Fibroblast of skin of left quadriceps (primary cell): ENCODE data around the gene CYBC1.

ENCODE experiments used
- DNase-seq, 2 experiments: peaks; one replicate each; pipeline ENCODE4 v3.0.0-alpha.2; 2013; ENCODE audit warnings: low read depth in 2 of 2

Gene CYBC1

DNA sequence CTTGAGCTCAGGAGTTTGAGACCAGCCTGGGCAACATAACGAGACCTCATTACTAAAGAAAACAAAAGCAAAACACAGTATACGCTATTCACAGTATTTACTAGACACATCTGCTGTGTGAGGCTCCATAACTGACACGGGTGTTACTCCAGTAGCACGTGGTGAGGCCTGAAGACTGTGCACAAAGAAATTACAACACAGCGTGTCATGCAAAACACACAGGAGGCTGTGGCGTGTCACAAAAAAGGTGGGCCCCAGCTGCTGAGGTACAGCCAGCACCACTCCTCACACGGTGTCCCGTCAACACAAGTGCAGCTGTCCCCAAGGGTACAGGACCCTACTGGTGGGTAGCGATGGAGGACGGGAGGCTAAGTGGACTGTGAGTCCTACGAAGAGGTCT is 2.7 kb downstream of the CYBC1 start:
- DNase-seq: no peak

DNA sequence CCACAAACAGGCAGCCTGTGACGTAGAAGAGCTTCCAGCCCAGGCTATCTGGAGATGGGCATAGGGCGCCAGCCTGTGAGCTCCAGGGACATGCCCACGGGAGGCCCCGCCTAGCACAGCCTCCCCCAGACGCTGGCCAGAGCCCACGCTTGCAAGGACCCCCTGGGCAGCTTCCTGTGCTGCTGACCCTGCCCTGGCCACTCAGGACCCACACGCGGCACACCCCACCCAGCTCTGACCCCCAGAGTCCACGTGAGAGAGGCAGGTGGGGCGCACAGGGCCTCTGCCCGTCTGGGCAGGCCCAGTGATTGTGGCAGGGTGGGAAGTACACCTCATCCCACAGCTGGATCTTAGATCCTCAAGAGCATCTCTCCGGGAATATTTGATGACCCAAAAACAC is 3.9 kb downstream of the CYBC1 start:
- DNase-seq: no peak

DNA sequence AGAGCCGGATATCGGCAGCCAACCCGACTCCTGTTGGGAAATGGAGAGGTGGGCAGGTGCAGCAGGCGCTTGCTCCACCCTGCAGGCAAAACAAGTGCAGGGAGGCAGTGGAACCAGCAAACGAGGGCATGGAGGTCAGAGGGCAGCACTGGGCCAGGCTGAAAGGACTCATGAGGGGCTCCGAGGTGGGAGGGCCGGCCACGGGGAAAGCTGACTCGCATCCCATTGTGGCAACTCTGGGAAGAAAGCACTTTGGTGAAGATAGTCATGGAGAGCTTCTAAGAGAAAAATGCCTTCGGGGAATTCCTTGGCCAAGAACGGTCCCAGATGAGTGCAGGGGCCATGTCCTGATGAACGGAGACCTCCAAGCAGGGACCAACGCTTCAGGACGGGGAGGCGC is 4.4 kb downstream of the CYBC1 start:
- DNase-seq: no peak

DNA sequence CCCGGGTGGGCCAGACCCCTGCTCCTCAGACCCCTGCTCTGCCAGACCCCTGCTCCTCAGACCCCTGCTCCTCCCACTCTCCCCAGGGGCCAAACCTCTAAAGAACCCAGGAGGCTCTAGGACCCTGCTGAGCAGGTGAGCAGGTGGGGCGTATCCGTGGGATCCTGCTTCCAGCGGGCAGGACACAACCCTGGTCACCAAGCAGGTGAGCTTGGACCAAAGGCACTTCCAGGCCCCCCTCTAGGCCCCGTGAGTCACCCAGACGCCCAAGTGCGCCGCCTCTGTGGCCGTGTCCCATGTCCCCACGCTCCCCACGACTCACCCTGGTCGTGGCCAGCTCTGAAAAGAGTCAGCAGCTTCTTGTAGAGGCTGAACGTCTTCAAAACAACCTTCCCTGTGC is 5.0 kb downstream of the CYBC1 start:
- no peak for DNase-seq

DNA sequence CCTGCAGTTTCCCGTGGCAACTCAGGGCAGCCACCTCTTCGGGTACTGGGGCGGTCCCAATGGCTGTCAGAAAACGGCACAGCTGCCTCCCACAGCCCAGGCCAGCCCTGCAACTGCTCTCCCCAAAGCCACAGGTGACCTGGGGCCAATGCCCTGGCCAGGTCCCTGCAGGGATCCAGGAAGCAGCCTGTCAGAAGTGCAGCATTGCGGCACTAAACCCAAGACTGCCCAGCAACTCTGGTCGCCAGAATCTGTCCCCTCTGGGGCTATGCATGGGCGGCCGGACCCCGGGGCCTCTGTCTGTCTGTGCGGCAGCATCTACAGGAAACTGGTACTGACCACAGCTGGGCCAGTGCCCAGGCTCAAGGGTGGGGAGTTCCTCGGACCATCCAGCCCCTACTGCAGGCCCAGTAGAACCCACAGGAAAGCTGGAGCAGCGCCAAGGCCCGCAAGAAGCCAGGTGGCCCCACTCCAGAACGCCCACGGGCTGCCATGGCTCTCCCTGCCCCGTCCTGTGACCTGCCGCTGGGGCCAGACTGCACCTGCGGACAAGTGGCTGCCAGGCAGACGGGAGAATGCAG is 5.5 kb downstream of the CYBC1 start:
- DNase-seq: no peak

DNA sequence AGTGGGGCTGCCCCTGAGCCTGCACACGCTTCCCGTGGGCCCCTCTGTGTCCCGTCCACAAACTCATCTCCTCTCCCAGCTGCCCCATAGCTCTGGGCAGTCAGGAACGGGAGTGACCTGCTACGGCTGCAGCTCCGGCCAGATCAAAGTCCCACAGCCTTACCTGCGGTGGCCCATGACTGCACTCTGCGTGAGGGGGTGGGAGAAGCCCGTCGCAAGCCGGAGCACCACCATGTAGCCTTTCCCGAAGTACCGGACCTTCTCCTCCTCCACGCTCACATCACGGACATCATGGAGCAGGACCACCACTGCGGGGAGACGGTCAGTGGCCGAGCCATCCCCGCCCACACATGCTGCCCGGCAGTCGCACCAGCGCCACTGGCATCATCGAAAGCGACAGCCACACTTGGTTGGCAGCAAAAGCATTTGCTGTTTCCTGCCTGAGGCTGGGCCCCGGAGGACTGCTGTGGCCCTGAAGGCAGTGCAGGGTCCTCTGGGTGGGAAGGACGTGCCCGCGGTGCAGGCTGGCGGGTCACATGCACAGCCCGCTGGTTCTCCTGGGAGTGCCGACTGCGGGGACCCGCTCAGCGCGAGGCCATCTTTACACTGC is 6.2 kb downstream of the CYBC1 start:
- DNase-seq: no peak

DNA sequence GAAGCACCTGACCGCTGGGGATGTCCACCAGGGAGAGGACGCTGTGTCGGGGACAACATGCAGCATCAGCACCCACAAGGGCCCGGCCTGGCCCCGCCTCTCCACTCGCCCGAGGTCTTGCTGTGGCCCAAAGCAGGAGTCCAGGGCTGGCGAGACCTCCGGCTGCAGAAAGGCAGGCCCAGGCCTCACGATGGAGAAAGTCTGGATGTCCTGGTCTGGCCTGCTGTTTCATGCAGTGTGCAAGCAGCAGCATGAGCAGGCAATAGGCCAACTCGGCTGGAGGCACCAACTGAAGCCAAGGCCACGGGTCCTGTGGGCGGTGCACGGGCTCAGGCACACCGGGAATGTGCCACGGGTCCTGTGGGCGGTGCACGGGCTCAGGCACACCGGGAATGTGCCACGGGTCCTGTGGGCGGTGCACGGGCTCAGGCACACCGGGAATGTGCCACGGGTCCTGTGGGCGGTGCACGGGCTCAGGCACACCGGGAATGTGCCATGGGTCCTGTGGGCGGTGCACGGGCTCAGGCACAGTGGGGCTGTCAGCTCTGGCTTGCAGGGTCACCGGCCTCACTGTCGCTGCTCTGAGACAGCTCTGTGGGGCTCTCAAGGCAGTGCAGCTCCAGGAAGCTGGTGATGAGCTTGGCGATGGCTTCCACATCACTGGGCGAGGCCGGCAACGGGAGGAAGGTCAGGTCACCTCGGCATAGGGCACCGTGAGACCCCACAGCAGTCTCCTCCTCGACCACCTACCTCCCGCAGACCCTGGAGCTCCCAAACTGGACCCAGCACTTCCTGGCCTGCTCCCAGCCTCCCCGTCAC is 6.9 kb downstream of the CYBC1 start:
- DNase-seq: no peak

DNA sequence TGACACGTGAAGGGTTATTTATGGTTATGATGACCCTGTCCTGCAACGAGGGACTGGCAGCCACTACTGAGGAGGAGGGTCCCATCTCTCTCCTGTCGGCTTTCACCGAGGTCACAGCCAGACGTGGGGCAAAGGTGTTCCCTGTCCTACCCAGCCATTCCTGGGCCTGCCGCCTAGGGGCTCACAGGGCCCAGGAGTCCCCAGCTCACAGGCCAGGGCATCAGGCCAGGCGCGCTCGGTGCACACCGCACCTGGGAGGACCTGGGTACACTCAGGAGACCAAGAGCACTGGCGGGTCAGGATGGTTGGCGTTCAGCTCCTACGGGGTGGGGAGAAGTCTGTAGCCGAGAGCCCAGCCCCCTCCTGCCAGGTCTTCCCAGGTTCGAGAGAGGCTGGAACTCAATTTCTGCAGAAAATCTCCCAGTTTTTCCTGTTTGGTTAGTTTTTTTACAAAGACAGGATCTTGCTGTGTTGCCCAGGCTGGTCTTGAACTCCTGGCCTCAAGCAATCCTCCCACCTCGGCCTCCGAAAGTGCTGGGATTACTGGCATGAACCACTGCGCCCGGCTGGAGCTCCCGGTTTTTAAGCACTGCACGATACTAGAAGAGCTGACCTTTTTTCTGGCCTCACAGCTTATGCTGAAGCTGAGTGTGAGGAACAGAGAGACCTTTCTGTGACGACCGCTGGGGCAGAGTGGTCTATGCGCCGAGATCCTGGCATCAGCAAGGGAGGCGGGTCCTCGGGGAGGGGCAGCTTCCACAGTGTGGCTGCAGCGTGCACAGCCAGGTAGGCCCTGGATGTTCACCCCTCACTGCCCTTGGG is 7.7 kb downstream of the CYBC1 start:
- DNase-seq: no peak

DNA sequence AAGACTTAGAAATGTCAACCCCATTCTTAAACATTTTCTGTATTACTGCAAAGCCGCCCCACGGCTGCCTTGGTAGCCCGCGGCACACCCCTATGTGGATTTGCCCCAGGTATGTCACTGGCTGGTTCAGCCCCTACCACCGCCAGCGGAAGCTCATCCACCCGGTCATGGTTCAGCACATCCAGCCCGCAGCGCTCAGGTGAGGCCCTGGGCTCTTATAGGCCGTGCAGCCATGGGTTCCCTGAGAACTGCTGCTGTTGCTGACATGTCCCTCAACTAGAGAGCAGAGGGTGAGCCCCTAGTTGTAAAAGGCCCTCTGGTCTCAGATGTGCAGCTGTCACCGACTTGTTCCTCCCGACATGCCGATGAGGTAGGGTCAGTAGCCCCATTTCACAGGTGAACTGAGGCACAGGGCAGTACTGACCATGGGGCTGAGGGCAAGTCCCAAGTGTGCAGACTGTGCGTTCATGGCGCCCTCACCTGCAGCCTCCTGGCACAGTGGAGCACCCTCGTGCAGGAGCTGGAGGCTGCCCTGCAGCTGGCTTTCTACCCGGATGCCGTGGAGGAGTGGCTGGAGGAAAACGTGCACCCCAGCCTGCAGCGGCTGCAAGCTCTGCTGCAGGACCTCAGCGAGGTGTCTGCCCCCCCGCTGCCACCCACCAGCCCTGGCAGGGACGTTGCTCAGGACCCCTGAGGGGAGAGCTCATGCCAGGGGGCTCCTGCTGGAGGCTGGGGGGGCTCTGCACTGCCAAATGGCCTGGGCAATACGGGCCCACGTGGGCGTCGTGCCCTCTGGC is 8.7 kb downstream of the CYBC1 start:
- no peak for DNase-seq

DNA sequence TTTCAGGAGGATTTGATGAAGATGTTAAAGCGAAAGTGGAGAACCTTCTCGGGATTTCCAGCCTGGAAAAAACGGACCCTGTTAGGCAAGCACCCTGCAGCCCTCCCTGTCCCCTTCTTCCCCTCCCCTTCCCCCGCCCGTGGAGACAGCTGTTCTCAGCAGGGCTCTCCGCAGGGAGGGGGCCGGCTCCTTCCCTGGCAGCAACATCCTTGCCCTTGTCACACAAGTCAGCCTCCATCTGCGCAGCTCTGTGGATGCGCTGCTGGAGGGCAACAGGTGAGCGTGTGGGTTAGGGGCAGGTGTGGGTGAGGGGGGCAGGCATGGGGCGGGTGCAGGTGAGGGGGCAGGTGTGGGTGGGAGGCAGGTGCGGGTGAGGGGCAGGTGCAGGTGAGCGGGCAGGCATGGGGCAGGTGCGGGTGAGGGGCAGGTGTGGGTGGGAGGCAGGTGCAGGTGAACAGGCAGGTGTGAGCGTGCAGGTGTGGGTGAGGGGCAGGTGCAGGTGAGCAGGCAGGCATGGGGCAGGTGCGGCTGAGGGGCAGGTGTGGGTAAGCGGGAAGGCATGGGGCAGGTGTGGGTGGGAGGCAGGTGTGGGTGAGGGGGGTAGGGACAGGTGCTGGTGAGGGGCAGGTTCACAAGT is 9.4 kb downstream of the CYBC1 start:
- DNase-seq: no peak

DNA sequence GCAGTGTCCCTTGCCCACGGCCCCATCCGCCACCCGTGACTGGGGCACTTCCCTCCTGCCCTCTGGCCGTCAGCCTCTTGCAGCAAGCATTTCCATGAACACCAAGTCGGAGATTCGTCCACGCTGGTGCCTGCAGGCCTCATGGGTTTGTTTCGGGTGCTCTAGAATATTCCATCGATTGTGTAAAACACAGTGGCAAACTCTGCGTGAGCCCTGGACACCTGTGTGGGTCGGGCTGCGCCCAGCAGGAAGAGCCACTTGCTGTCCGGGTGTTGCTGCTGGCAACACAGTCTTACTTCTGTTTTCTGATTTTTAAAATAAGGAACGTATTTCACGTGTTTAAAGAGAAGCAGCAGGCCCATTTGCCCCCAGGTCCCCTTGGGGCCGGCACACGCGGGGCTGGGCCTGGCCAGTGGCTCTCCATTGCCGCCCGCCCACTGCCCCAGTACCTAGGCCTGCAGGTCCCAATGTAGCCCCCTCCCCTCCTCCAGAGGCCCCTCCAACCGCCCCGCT is 10.0 kb downstream of the CYBC1 start:
- no peak for DNase-seq

DNA sequence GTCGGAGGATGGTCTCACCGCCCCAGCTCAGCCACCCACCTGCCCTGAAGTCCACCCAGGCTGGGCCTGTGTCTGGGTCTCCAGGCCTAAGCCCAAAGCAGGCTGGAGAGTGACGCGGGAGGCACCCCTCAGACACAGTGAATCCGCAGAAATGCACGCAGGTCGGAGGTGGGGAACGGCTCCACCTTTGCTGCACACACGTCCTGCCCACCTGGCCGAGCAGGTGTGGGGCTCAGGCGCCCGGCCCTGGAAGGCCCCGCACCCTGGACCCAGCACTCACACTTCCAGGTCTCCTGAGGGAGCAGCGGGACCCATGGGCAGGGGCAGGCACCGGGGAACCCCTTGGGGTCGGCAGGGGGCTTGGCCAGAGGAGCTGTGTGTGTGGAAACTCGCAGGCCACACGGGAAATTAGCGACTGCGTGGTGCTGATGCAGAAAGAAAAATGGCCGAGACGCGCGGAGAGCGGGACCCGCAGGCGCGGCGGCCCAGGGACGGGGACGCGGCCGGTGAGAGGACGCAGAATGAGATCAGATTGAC is 10.7 kb downstream of the CYBC1 start:
- DNase-seq: no peak

DNA sequence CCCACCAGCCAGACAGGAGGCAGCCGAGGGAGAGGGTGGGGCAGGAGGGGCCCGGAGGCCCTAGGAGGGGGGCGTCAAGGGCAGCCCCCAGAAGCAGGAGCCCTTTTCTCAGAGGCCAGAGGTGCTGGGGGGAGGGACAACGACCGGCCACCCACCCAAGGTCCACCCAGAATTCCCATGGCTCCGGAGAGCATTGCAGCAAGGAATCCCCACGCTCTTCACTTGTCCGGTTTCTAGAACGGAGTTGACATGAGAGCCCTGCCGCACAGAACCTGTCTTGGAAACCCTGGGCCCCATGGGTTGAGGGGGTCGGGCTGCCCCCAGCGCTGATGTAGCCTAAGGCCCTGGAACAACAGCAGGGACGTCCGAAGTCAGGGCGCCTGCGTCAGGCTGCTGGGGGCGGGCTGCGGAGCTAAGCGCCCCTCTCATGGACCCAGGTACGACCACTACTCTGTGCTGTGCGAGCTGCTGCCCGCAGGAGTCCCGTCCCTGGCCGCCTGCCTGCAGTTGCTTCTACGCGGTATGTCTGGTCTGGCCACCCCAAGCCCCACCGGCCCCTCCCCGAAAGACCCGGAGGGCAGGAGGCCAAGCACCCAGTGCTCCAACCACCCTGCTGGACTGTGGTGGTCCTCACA is 11.2 kb downstream of the CYBC1 start:
- no peak for DNase-seq

DNA sequence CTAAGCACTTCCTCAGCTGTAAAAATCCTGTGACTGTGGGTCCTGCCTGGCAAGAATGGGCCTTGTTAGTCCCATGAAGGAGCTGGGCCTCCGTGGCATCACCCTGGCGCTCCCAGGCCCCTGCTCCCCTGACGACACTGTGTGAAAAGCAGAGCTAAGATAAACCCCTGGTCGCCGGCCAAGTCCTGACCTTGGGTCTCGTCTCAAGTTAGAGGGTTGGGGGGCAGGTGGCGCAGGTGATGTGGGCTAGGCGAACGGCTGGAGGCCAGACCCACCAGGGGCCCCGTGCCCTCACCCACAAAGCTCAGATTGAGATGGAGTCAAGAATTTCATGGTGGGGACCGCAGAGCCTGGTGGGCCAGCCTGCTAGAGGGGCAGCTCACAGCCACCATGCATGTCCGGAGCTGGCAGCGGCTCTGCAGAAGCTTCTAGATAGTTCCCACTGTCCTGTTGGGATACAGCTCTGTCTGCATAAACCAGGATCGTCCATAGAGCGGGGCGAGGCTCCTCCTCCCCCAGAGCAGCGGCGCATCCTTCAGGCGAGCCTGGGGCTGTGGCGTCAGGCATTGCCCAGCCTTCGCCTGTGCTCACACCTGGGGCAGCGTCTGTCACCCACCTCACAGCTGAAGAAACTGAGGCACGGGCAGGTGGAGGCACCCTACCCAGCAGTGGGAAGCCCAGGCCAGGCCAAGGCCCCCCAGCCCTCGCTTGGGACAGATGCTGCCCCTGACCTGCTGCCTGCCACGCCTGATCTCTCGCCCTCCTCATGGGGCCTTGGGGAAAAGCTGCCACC is 12.0 kb downstream of the CYBC1 start:
- DNase-seq: no peak

DNA sequence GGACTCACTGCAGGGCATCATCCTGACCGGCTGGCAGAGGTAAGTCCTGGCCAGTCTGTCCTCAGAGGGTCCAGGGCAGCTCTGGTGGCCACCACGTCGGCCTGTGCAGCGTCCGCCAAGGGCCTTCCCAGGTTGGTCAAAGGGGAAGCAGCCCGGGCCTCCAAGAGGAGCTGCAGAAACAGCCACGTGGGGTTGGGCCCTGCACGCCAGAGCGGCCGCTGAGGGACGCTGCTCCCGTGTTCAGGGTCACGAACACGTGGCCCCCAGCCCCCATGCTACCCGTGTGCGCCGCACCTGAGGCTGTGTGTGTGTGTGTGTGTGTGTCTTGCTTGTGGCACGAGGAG is 13.3 kb downstream of the CYBC1 start:
- DNase-seq: no peak

DNA sequence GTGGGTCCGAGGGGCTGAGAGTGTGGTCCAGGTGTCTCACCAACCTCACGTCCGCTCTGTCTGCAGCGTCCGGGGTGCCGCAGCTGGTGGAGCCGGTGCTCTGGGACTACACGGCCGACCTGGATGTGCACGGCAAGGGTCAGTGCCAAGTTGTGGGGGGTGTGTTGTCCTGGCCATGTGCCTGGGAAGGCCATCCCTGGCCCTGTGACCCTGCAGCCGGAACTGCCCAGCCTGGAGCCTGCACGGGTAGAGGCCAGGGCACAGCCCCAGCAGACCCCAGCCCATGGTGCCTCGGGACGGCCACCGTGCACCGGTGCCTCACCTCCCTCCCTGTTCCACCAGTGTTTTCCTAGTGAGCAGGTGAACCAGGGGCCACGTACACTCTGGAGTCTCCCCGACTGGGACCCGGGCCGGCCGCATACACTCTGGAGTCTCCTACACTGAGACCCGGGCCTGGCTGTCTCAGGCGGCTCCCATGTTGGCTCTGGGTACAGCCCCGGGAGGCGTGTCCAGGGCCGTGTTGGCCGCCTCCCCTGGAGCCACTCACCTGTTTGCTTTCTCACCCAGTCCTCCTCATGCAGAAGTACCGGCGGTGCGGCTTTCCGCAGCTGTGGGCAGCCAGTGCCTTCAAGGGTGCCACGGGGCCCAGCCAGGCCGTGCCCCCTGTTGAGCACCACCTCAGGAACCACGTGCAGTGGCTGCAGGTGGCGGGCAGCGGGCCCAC is 13.8 kb downstream of the CYBC1 start:
- DNase-seq: no peak

DNA sequence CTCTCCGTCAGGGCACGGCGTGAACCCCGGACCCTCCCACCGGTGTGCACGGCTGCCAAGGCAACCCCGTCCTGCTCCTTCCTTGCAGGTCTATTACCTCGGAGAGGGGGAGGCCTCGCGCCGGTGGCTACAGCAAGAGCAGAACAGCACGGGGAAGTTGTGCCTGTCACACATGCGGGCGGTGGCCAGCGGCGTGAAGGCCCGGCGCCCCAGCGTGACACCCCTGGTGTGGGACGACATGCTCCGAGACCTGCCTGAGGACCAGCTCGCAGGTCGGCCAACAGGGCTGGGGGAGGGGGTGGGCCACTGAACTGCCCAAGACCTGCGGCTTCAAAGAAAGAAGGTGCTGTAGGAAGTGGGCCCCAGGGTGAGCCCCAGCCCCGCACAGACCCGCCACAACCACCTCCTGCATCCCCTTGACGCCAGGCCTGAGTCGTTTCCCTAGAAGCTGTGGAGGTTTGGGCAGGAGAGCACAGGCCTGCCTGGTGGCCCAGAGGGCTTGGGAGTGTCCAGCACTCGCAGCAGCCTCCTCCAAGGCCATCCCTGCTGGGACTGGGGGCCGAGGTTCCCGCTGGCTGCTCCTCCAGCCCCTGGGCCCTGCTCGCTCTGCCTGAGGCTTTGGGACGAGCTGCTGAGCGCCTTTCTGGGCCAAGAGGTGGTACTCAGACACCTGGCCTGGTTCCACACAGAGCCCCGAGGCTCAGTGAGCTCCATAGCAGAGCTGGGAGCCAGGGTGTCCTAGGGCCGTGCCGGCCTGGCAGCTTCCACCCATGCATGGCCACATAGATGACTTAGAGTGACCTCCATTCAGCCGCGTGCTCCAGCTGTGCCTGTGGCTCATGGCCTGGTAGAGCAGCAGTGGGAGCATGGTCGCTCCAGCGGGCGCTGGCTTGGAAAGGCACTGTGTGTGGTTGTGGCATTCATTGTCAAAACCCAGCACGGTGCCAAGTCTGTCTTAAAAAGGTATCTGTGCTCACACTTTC is 14.7 kb downstream of the CYBC1 start:
- no peak for DNase-seq

DNA sequence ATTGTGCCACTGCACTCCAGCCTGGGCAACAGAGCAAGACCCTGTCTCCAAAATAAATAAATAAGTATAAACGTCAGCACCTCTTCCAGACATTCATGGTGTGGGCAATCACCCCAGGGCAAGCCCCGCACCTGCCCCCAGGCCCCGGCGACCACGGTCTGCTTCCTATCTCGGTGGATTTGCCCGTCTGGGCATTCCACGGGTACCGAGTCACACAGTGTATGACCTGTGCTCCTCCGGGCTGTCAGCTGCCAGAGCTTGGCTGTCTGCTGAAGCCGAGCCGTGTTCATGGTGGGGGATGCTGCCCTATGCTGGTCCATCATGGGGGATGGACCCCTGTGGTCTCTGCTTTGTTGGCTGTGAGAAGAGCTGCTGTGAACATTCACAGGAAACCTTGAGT is 15.4 kb downstream of the CYBC1 start:
- DNase-seq: no peak
